GM13976 (cell line): Measurements from ENCODE around the gene EAF1.

Source experiments
- DNase-seq: peaks from one replicate; pipeline ENCODE4 v3.0.0; 2012; ENCODE audit warnings: low spot score
- in situ Hi-C: fragments of 300-500 bp; cut with MboI; formaldehyde crosslinking; loops from one replicate; pipeline ENCODE4 v1.12.0; 2022; ENCODE audit warnings: low sequenced_read_pairs, mixed read lengths, inconsistent platforms; ENCODE audit not compliant: unreplicated experiment
- TF ChIP-seq, protein P1 (sequence below): IDR thresholded peaks from 2 replicates; pipeline ENCODE4 v1.5.1; 2012; ENCODE audit warnings: borderline replicate concordance, mild to moderate bottlenecking; ENCODE audit not compliant: insufficient read depth; ENCODE audit errors: extremely low read depth, missing control alignments, control extremely low read depth

EAF1 gene

DNA sequence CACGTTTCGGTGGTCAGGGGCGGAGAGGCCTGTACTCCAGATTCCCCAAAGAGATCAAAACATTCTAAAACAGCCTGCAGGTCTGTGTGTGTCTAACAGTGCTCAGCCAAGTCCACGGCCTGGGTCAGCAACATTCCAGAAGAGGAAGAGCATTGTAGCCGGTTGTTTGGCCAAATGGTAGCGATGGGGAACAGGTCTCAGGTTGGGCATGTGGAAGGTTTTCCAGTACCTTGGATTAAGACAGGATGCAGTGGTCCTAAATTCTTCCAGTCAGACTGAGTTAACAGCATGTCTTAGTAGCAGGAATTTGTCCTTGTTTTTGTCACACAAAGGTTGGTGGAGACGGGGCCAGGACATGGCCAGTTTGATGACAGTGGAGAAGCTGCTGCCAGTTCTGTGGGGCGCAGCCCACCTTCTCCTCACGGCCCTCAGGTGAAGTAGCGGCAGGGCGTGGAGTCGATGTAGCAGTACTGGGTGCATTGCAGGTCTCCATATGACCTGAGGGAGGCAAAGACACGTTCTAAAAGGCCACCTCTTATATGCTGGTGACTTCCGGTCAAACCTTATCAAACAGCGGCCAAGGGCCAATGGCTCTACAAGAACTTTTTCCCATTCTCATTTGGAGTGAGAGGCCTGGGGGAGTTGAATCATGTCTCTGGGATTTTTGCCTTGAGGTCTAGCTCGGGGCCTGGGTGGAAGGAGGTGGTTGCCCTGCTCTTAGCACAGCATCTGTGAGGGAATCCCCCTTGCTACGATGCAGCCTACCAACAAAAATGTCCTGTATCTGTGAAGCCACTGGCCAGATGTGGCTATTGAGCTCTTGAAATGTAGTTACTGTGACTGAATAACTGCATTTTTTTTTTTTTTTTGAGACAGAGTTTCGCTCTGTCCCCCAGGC lies 24.1 kb downstream of the EAF1 start:
- in situ Hi-C loops = no loop called here
- TF ChIP-seq, protein P1, sequence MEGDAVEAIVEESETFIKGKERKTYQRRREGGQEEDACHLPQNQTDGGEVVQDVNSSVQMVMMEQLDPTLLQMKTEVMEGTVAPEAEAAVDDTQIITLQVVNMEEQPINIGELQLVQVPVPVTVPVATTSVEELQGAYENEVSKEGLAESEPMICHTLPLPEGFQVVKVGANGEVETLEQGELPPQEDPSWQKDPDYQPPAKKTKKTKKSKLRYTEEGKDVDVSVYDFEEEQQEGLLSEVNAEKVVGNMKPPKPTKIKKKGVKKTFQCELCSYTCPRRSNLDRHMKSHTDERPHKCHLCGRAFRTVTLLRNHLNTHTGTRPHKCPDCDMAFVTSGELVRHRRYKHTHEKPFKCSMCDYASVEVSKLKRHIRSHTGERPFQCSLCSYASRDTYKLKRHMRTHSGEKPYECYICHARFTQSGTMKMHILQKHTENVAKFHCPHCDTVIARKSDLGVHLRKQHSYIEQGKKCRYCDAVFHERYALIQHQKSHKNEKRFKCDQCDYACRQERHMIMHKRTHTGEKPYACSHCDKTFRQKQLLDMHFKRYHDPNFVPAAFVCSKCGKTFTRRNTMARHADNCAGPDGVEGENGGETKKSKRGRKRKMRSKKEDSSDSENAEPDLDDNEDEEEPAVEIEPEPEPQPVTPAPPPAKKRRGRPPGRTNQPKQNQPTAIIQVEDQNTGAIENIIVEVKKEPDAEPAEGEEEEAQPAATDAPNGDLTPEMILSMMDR = no peak
- DNase-seq = no peak

DNA sequence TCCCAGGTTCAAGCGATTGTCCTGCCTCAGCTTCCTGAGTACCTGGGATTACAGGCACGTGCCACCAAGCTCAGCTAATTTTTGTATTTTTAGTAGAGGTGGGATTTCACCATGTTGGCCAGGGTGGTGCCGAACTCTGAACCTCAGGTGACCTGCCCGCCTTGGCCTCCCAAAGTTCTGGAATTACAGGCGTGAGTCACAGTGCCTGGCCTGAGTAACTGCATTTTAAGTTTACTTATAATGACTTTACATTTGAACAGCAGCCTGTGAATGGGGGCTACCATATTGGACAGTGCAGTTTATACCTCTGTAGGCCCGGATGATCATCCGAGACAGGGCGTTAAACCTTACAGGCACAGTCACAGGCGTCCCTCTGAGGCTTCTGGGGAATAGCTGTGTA lies 24.8 kb downstream of the EAF1 start:
- in situ Hi-C loops = no loop called here
- no peak for DNase-seq
- TF ChIP-seq, protein P1 = no peak

DNA sequence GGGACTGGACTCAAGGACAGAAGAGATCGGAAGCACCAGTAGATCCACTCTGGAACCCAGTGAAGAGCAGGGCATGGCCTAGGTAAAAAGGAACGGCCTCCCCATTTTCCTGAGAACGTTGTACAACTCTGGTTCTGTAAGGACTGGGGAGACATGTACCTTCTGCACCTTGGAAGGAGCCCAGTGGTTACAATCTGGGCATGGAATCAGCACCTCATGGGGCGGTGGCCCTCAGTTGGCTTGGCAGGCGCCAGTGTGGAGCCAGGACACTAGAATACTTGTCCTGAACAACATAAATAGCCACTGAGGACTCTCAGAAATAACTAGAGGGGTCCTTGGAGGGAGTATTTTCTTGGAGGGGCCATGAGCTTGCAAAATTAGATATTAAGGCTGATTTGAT lies 25.6 kb downstream of the EAF1 start:
- TF ChIP-seq, protein P1 = no peak
- in situ Hi-C loops = no loop called here
- DNase-seq = no peak

DNA sequence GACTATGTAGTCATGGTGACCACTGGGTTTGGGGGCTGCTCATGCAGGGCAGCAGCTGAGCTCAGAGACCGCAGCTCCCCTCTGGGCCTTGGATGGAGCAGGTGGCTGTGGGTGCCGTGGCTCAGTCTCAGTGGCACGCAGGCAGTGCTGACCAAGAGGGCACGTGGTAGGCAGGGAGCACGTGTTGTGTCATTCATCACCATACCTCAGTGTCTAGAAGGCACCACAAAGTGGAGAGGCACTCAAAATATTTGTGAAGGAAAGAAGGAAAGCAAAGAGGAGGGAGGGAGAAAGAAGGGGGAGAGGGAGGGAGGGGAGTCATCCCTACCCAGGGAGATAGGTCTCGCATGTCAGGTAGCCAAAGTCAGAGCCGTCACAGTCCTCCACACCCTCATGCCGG lies 26.1 kb downstream of the EAF1 start:
- in situ Hi-C loops = no loop called here
- no peak for DNase-seq
- TF ChIP-seq, protein P1 = no peak

DNA sequence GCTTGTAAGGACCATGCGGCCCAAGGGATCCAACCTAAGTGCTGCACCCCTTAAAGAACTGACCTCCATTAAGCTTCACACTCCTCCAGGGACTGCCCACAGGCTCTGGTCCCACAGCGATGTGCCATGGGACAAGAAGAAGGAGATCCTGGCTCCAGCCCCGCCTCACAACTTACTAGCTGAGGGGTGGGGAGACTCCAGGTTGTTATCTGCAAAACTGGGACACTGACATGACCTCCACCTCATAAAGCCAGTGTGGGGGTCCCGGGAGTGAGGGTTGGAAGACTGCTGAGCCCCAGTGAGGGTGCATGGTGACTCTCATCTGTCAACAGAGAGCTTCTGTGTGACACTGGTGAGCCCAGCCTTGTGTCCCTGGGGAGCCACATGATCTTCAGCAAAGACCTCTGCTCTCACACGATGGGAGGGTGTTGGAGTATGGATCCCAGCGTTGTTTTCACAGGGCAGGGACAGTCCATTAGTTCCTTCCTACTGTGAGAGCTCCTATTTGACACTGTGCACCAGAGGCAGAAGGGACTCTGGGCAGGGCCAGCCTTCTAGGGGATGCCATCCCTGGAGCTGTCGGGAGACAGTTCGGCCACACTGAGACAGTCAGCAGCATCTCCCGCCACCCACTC lies 26.7 kb downstream of the EAF1 start:
- TF ChIP-seq, protein P1 = no peak
- no peak for DNase-seq
- in situ Hi-C loops = no loop called here

DNA sequence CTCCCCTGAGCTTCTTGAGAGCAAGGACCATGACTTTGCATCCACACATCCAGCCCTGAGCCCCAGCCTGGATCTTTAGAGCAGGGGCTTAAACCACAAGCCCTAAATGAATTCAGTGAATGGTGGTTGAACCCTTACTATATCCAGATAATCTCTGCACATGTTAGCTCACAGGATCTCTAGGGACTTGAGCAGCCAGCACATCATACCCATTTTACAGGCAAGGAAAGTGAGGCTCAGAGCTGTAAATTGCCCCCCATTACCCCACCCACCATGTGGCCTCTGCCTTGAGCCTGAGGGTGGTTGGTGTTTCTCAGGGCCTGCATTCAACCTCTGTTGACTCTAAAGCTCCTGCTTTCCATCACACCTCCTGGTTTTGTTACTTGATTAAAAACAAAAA lies 27.6 kb downstream of the EAF1 start:
- in situ Hi-C loops = no loop called here
- TF ChIP-seq, protein P1 = no peak
- no peak for DNase-seq
